Testis (tissue), 2 donors: ENCODE measurements around the gene TROAP.

ENCODE experiments used
- POLR2A ChIP-seq: fragments of 450-650 bp; IDR thresholded peaks from one replicate; pipeline ENCODE4 v1.6.1; 2017; ENCODE audit warnings: antibody characterized with exemption, mild to moderate bottlenecking, moderate library complexity
- TF ChIP-seq, protein P1 (sequence below), 3 experiments: fragments of 450-650 bp in 2 of 3; fragments of 200-600 bp in 1 of 3; sonication (generic) in 1 of 3; IDR thresholded peaks; one replicate each; pipeline ENCODE4 v1.5.1; 2016 to 2019; ENCODE audit warnings: antibody characterized with exemption in 3 of 3, mild to moderate bottlenecking in 2 of 3, moderate library complexity in 1 of 3

DNA sequence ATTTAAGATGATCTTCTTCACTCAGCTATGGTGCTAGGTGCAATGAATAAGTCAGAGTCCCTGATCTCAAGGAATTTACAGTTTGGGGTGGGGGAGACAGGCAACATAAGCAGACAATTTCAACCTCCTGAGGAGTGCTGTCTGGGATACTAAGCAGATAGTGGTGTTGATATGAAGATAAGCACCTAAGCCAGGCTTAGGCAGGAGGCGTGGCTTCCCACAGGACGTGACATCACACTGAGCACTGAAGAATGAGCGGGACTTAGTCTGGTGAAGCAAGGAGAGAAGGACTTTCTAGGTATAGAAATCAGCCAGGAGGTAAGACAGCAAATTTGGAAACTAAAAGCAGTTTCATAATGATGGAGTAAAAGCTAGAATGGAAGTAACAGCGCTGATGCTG is 21.3 kb upstream of the TROAP start:
- TF ChIP-seq, protein P1, sequence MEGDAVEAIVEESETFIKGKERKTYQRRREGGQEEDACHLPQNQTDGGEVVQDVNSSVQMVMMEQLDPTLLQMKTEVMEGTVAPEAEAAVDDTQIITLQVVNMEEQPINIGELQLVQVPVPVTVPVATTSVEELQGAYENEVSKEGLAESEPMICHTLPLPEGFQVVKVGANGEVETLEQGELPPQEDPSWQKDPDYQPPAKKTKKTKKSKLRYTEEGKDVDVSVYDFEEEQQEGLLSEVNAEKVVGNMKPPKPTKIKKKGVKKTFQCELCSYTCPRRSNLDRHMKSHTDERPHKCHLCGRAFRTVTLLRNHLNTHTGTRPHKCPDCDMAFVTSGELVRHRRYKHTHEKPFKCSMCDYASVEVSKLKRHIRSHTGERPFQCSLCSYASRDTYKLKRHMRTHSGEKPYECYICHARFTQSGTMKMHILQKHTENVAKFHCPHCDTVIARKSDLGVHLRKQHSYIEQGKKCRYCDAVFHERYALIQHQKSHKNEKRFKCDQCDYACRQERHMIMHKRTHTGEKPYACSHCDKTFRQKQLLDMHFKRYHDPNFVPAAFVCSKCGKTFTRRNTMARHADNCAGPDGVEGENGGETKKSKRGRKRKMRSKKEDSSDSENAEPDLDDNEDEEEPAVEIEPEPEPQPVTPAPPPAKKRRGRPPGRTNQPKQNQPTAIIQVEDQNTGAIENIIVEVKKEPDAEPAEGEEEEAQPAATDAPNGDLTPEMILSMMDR (IDR thresholded peaks at IDR 0.05) = no peak
- no peak for TF ChIP-seq POLR2A
